GM23248 (cell line): Measurements from ENCODE around the gene RANBP3L. TPM values are rescaled to one million over a fixed set of nuclear protein-coding genes. Genes with fewer than 3 reads are reported as not detected.
"Not testable (repeated sequence)": the region's sequence is repeated elsewhere in the genome, so short reads cannot be mapped to it uniquely, and the experiment has no call there.

Experiments used
- DNase-seq: peaks from one replicate; pipeline ENCODE4 v3.0.0-alpha.2; 2015
- H2AFZ ChIP-seq: fragments of 200-600 bp; sonication (generic); 2 replicates; pipeline ENCODE4 v1.6.1; 2016; ENCODE audit warnings: antibody characterized with exemption
- H3F3A ChIP-seq: fragments of 200-600 bp; sonication (generic); 2 replicates; pipeline ENCODE4 v1.6.1; 2016; ENCODE audit warnings: mild to moderate bottlenecking, antibody characterized with exemption, mixed run types; ENCODE audit not compliant: insufficient read depth
- H3K27ac ChIP-seq: fragments of 200-600 bp; sonication (generic); 2 replicates; pipeline ENCODE4 v1.5.1; 2016; ENCODE audit warnings: mild to moderate bottlenecking
- H3K27me3 ChIP-seq: fragments of 200-600 bp; sonication (generic); replicated peaks from 2 replicates; pipeline ENCODE4 v1.6.1; 2016; ENCODE audit warnings: mild to moderate bottlenecking; ENCODE audit not compliant: insufficient read depth
- H3K36me3 ChIP-seq: fragments of 200-600 bp; sonication (generic); 2 replicates; pipeline ENCODE4 v1.6.1; 2016; ENCODE audit warnings: low read depth, mild to moderate bottlenecking
- H3K4me1 ChIP-seq: fragments of 200-600 bp; sonication (generic); 2 replicates; pipeline ENCODE4 v1.6.1; 2016; ENCODE audit warnings: mild to moderate bottlenecking; ENCODE audit not compliant: insufficient read depth
- H3K4me2 ChIP-seq: fragments of 200-600 bp; sonication (generic); one replicate; pipeline ENCODE4 v1.6.1; 2016; ENCODE audit warnings: mild to moderate bottlenecking; ENCODE audit not compliant: unreplicated experiment
- H3K4me3 ChIP-seq: fragments of 200-600 bp; sonication (generic); 2 replicates; pipeline ENCODE4 v1.5.1; 2016; ENCODE audit warnings: mild to moderate bottlenecking
- H3K79me2 ChIP-seq: fragments of 200-600 bp; sonication (generic); 2 replicates; pipeline ENCODE4 v1.6.1; 2016; ENCODE audit warnings: mild to moderate bottlenecking; ENCODE audit not compliant: insufficient read depth
- H3K9ac ChIP-seq: fragments of 200-600 bp; sonication (generic); 2 replicates; pipeline ENCODE4 v1.6.1; 2016; ENCODE audit warnings: mild to moderate bottlenecking
- H3K9me2 ChIP-seq: fragments of 200-600 bp; sonication (generic); 2 replicates; pipeline ENCODE4 v1.6.1; 2016; ENCODE audit warnings: mixed run types, mild to moderate bottlenecking, moderate library complexity; ENCODE audit not compliant: insufficient read depth
- H3K9me3 ChIP-seq: fragments of 200-600 bp; sonication (generic); one replicate; pipeline ENCODE4 v1.6.1; 2017; ENCODE audit warnings: low read depth
- H4K20me1 ChIP-seq: fragments of 200-600 bp; sonication (generic); 2 replicates; pipeline ENCODE4 v1.6.0; 2016; ENCODE audit not compliant: insufficient read depth
- EZH2 ChIP-seq: fragments of 200-600 bp; sonication (generic); IDR thresholded peaks from 2 replicates; pipeline ENCODE4 v1.6.1; 2018; ENCODE audit warnings: antibody characterized with exemption, mild to moderate bottlenecking; ENCODE audit not compliant: insufficient read depth, poor library complexity, severe bottlenecking
- EZH2phosphoT487 ChIP-seq: fragments of 200-600 bp; sonication (generic); IDR thresholded peaks from 2 replicates; pipeline ENCODE4 v1.6.1; 2018; ENCODE audit warnings: antibody characterized with exemption, moderate library complexity, mild to moderate bottlenecking, low read depth; ENCODE audit not compliant: insufficient read depth
- WGBS, 2 experiments: methylation state at CpG; one replicate each; pipeline ENCODE4 v1.1.6; 2015 to 2017; ENCODE audit warnings: low lambda C conversion rate in 2 of 2, low coverage in 1 of 2; ENCODE audit errors: missing lambda C conversion rate in 2 of 2; 5-methylcytosine and 5-hydroxymethylcytosine counted together
- in situ Hi-C: fragments of 300-500 bp; cut with MboI; formaldehyde crosslinking; loops from 2 replicates; pipeline ENCODE4 v1.15.0; 2020
- polyA plus RNA-seq: library from polyadenylated mRNA; unstranded; fragments of >200 nt; fragmentation: Nextera tagmentation; extraction: Ambion mirVana; gene quantifications from 2 replicates; pipeline ENCODE4 v1.2.1, GENCODE V29; 2016
- total RNA-seq: library from RNA; depleted of rRNA; stranded (reverse); fragments of >200 nt; shearing (Covaris generic); gene quantifications from 2 replicates; pipeline ENCODE4 v1.2.3, GENCODE V29; 2014

Gene RANBP3L
- total and polyA plus RNA-seq, 2 experiments from 2014 or later: not detected

DNA sequence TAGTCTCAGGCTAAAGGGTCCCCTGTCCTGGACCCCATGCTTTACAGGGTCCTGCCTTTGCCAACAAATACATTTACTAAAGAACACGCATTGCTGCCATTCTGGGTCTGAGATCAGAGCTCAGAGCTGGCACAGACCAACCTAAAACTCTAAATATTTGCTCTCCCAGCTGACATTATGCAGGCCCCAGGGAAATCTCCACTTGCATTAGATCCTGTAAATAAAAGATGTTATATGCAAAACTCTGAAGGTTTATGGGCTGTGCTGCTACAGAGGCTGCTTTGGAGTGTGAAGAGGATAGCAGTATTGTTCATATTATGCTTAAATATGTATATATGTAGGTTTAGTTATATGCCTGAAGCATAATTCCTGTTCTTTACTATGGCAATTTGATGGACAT lies 35.9 kb upstream of the RANBP3L start:
- no peaks in the 10 kb centered on the region for H3K9me2 ChIP-seq

DNA sequence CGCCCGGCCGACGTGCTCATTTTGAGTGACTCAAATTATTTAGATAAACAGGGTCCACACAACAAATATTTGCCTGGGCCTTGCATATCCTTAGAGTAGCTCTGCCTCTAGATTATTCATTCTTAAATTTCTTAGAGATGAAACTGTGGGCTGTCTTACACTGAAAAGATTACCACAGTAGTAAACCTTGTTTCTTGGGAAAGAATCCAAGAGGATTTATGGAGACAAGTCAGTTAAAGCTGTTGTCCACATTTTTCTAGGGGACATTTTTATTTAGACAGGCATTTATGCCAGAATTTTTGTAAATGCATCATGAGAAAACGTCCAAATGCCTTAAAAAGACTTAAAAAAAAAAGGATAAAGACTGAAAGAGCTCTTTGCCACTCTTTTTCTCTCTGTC lies 32.6 kb upstream of the RANBP3L start:
- Histone ChIP-seq H3K79me2 (no peaks in the 10 kb centered on the region), H3K27me3 (no peaks in the 10 kb centered on the region), H3K9me2 (no peaks in the 10 kb centered on the region), H3K36me3 (no peaks in the 10 kb centered on the region), H3K4me3 (no peak overlapping the region), H3F3A (no peaks in the 10 kb centered on the region), H3K27ac (no peak overlapping the region), H3K9ac (no peak overlapping the region), H3K4me2 (no peak overlapping the region), H3K9me3 (no peaks in the 10 kb centered on the region), H4K20me1 (no peaks in the 10 kb centered on the region), H2AFZ (no peak overlapping the region), H3K4me1 (no peaks in the 10 kb centered on the region)
- TF ChIP-seq EZH2: no peak
- WGBS, 2 experiments: 75 to 83% methylated on average over 5 of the region's 5 CpGs
- in situ Hi-C loops: no loop called here
- no peak for DNase-seq

More for the DNA sequence above, 35.9 kb upstream of the RANBP3L start:
- H3K9me3 ChIP-seq: no peaks in the 10 kb centered on the region
- TF ChIP-seq EZH2phosphoT487 (no peak), EZH2 (no peak)
- no peak overlapping the region for H2AFZ ChIP-seq
- no peaks in the 10 kb centered on the region for H3K4me1 ChIP-seq
- no peaks in the 10 kb centered on the region for H3K27me3 ChIP-seq
- H3F3A ChIP-seq: no peaks in the 10 kb centered on the region
- in situ Hi-C loops: no loop called here
- H3K36me3 ChIP-seq: no peaks in the 10 kb centered on the region
- DNase-seq: no peak
- H3K27ac ChIP-seq: no peak overlapping the region
- no peaks in the 10 kb centered on the region for H4K20me1 ChIP-seq
- H3K79me2 ChIP-seq: no peaks in the 10 kb centered on the region
- no peak overlapping the region for H3K9ac ChIP-seq
- WGBS, 2 experiments: 85 to 88% methylated on average over 1 of the region's 1 CpG
- no peak overlapping the region for H3K4me2 ChIP-seq
- no peak overlapping the region for H3K4me3 ChIP-seq

DNA sequence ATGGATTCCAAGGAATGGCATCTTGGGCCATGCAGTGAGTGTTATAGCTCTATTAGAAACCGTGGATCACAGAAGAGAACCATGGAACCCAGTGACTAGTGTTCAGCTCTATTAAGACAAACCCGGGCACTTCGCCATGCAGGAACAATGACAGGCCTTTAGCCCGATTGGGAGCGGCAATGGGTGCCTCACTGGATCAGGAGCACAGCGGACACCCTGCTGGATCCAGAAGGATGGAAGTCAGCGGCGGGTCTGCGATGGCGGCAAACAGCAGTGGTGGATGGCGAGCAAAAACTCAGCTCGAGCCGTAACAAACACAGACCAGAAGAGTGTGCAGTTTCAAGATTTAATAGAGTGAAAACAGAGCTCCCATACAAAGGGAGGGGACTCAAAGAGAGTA lies 31.0 kb upstream of the RANBP3L start:
- H3K9me3 ChIP-seq, H3K4me3 ChIP-seq, in situ Hi-C loops, H3F3A ChIP-seq, H4K20me1 ChIP-seq, H3K79me2 ChIP-seq, H3K27ac ChIP-seq, H3K4me2 ChIP-seq, H3K36me3 ChIP-seq, H3K9ac ChIP-seq, H3K9me2 ChIP-seq, H2AFZ ChIP-seq, H3K27me3 ChIP-seq, DNase-seq, H3K4me1 ChIP-seq: not testable (repeated sequence)
- WGBS, 2 experiments: 78 to 79% methylated on average over 13 of the region's 13 CpGs

DNA sequence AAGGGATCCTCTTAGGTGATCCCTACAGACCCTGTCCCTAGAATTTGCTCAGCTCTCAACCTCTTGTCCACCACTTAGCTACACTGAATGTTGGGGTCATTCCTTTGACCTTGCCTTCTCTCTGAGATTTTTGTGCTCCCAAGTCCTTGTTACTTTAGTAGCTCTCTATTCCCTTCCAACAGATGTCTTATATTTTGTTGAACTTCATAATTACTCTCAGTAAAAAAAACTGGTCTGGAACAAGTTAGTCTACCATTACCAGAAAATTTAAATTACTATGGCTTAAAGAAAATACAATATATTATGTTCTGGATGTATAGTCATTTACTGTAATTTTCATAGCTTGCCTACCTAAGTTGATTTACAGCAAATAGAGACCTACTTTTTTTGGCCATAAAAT lies 23.5 kb upstream of the RANBP3L start:
- Histone ChIP-seq H3F3A (no peaks in the 10 kb centered on the region), H3K9me3 (no peaks in the 10 kb centered on the region), H3K4me1 (no peaks in the 10 kb centered on the region), H4K20me1 (no peaks in the 10 kb centered on the region), H3K36me3 (no peaks in the 10 kb centered on the region), H3K79me2 (no peaks in the 10 kb centered on the region), H3K9me2 (no peaks in the 10 kb centered on the region), H3K4me2 (no peak overlapping the region), H3K27ac (no peak overlapping the region), H2AFZ (no peak overlapping the region), H3K9ac (no peak overlapping the region), H3K27me3 (no peaks in the 10 kb centered on the region), H3K4me3 (no peak overlapping the region)
- in situ Hi-C loops: no loop called here
- DNase-seq: no peak
- TF ChIP-seq EZH2phosphoT487 (no peak), EZH2 (no peak)

DNA sequence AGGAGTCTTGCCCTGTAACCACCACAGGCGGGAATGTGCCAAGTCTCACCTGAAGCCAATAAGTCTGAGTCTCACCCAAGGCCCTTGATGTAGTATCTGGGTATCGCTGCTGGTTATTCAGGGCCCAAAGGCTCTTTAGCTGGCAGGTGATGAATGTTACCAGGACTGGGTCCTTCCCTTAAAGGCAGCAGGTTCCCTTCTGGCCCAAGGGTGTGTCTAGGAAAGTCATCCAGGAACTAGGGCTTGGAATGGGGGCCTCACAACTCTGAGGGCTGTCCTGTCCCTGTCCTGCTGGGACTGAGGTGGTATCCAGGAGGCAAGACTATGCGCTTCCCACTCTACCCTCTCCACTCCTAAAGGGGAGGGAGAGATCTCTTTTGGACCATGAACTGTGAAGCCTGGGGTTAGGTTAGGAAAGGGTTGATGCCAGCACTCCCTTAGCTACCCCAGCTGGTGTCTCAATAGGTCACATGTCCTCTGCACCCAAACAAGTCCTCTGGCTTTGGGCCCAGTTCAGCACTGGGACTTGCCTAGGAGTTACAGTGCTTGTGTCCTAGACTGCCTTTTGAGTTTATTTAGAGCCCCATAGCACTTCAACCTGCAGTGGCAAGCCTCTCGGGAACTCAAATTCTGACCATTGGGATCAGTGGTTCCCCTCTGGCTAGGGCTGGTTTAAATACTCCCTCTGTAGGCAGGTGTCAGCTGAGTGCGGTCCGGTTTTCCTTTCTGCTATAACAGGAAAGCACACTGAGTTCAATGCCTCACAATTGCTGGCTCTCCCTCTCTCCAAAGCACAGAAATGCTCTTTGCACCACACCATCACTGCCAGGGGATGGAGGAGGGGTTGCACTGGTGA lies 22.5 kb upstream of the RANBP3L start:
- H4K20me1 ChIP-seq: no peaks in the 10 kb centered on the region
- TF ChIP-seq EZH2: no peak
- TF ChIP-seq EZH2phosphoT487: no peak
- WGBS, 2 experiments: 73 to 81% methylated on average over 6 of the region's 6 CpGs
- no peaks in the 10 kb centered on the region for H3F3A ChIP-seq
- H3K27me3 ChIP-seq: no peaks in the 10 kb centered on the region
- H3K27ac ChIP-seq: no peak overlapping the region
- no peaks in the 10 kb centered on the region for H3K36me3 ChIP-seq
- H3K4me3 ChIP-seq: no peak overlapping the region
- no peak overlapping the region for H2AFZ ChIP-seq
- H3K9ac ChIP-seq: no peak overlapping the region
- H3K4me1 ChIP-seq: no peaks in the 10 kb centered on the region
- no peaks in the 10 kb centered on the region for H3K79me2 ChIP-seq
- H3K9me2 ChIP-seq: no peaks in the 10 kb centered on the region
- in situ Hi-C loops: no loop called here
- H3K4me2 ChIP-seq: no peak overlapping the region
- H3K9me3 ChIP-seq: no peaks in the 10 kb centered on the region
- DNase-seq: no peak
